HG03439 (cell line): ENCODE measurements around the gene SLC6A18.
"Not testable (repeated sequence)": the region's sequence is repeated elsewhere in the genome, so short reads cannot be mapped to it uniquely, and the experiment has no call there.

ENCODE experiments used
- ATAC-seq: cut with Tn5 transposase; IDR thresholded peaks from one replicate; pipeline ENCODE4 v1.9.1; 2021; ENCODE audit warnings: mild to moderate bottlenecking, moderate library complexity; ENCODE audit not compliant: unreplicated experiment

Gene SLC6A18

DNA sequence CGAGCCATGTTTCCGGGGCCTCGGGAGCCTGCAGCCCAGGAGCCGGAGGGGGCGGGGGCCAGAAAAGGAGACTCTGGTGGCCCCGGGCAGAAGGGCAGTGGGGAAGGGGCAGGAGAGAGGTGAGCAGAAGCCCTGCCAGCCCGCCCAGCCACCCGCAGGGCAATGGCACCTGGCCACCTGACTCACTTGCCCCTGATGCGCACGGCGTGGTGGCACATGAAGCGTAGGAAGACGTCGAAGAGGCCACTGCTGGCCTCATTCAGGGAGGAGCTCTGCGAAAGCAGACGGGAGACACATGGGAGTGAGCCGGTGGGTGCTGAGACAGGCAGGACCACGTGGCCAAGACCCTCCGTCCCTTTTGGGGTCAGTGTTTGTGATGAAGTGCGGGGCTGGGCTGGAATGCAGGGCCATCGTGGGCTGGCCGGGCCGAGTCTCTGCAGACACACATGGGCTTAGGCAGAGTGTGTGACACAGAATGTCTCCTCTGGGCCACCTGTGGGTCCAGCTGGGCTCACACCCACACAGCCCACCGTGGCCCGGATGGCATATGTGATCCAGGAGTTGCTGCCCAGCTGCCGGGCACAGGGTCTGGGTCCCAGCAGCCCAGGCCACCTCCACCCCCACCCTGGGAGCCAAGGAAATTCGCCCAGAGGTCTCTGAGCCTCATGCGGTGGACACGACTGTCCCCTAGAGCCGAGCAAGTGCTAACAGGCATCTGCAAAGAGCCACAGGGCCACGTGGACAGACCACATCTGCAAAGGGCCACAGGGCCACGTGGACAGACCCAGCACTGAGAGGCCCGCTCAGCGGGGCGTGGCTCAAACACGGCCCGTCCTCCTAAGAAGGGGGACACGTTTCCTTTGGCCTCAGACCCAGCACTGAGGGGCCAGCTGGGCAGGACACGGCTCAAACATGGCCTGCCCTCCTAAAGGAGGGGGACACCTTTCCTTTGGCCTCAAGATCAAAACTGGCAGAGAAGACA, 46.0 kb downstream of the SLC6A18 start:
- ATAC-seq, result no peak

DNA sequence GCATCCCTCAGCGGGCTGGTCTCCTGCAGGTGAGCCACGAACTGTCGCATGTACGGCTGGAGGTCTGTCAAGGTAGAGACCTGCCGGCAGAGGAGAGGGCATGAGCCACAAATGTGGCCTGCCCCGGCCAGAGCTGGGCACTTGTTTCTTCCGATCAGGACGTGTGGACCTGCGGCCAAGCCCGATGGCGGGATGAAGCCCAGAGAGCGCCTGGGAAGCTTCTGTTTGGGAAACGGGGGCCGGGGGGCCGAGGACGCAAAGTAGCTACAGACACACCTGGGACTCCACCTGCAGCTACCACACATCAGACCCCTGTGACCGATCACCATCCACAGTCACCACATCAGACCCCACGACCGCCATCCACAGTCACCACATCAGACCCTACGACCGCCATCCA, 47.0 kb downstream of the SLC6A18 start:
- ATAC-seq, result no peak

DNA sequence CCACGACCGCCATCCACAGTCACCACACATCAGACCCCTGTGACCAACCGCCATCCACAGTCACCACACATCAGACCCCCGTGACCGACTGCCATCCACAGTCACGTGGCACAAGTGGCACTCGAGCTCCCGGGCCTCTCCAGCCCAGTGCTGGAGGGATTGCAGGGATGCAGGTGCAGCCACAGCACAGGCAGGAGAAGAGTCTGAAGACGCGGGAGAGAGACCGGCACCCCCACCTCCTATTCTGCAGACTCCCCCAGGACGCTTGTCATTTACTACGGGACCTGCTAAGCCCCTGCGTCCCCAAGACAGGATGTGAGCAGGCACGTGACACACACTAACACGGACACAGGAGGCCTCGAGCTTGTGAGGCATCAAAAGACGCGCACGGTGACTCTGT, 48.6 kb downstream of the SLC6A18 start:
- ATAC-seq, result no peak

DNA sequence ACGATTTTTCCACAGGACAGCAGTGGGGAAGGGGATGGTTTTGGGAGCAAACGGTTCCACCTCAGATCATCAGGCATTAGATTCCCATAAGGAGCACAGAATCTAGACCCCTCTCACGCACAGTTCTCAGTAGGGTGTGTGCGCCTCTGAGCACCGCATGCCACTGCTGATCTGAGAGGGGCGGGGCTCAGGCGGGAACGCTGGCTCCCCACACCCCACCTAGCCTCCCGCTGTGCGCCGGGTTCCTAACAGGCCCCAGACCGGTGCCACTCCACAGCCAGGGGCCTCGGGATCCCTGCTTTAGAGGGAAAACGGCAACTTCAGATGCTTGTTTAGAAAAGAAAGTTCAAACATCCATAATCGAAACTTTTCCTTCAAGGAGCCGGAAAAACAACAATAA, 49.3 kb downstream of the SLC6A18 start:
- no peak for ATAC-seq

DNA sequence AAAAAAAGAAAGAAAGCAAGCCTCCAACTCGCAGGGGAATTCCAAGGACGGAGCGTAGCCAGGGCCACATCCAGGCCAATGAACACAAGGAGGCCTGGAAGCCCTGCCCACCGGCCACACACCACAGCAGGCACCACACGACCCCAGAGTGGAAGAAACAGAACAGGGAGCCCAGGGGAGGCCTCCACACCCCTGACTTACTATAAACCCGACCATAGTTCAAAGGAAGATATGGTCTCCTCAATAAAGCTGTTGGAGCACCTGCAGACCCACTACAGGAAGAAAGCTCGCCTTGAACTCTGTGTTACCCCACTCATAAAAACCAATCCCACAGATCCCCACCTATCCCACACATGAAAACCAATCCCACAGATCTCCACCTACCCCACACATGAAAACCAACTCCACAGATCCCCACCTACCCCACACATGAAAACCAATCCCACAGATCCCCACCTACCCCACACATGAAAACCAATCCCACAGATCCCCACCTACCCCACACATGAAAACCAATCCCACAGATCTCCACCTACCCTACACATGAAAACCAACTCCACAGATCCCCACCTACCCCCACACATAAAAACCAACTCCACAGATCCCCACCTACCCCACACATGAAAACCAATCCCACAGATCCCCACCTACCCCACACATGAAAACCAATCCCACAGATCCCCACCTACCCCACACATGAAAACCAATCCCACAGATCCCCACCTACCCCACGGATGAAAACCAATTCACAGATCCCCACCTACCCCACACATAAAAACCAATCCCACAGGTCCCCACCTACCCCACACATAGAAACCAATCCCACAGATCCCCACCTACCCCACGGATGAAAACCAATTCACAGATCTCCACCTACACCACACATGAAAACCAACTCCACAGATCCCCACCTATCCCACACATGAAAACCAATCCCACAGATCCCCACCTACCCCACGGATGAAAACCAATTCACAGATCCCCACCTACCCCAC, 50.5 kb downstream of the SLC6A18 start:
- not testable (repeated sequence) for ATAC-seq

DNA sequence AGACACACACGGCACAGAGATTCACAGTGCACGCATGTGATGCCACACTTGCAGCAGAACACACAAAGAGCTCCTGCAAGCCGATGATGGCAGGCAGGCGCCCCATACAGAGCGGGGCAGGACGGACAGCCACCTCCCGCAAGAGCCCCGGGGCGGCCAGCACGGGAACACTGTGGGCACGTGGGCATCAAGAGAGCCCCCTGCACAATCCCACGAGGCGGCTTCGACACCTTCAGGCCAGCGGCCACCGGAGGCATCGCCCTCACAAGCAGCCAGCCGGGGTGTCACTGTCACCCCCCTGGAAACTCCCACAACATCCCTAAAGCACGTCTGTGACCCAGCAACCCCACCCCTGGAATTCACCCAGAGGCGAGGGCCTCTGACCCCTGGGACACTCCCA, 51.7 kb downstream of the SLC6A18 start:
- no peak for ATAC-seq

DNA sequence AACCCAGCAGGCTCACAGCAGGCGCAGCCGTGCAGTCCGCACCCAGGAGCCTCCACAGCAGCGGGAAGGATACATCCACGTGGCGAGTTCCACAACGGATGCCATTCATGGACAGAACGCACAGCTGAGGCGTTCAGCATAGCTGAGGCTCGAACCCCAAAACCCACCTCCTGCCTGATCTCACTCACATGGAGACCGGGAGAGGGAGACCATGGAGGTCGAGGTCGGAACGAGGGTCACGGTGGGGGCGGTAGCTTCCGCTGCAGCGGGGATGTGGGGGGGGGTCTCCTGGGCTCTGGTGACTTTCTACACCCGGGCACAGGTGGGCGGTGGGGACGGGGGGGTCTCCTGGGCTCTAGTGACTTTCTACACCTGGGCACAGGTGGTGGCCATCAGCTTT, 52.1 kb downstream of the SLC6A18 start:
- ATAC-seq, result no peak

DNA sequence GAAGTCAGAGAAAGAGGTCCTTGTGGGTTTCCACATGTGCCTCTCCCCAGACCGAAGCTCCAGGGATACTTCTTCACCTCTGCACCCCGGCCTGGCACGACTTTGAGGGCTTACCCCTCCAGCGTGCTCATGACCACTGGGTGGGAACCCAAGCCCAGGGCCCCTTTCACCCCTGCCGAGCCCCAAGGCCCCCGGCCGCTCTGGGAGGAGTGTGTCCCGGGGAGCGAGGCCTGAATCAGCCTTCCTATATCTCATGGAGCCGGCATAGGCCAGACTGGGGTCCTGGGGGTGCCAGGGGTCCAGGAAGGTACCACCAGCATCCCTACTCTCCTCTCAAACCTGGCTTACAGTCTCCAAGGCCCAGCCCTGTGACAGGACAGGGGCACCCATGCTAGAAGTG, 52.6 kb downstream of the SLC6A18 start:
- ATAC-seq, result no peak

DNA sequence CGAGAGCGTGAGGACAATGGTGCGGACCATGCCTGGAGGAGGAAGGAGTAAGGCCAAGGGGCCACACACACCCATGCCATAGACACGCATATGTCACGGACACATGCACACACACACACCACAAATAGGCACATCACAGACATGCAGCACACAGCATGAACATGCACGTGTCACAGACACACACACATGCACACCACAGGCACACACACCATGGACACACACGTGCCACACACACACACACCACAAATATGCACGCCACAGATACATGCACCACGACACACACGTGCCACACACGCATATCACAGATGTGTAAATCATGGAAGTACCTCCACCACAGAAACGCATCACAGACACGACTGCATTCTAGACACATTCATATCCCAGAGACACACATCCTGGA, 53.0 kb downstream of the SLC6A18 start:
- ATAC-seq, result no peak

DNA sequence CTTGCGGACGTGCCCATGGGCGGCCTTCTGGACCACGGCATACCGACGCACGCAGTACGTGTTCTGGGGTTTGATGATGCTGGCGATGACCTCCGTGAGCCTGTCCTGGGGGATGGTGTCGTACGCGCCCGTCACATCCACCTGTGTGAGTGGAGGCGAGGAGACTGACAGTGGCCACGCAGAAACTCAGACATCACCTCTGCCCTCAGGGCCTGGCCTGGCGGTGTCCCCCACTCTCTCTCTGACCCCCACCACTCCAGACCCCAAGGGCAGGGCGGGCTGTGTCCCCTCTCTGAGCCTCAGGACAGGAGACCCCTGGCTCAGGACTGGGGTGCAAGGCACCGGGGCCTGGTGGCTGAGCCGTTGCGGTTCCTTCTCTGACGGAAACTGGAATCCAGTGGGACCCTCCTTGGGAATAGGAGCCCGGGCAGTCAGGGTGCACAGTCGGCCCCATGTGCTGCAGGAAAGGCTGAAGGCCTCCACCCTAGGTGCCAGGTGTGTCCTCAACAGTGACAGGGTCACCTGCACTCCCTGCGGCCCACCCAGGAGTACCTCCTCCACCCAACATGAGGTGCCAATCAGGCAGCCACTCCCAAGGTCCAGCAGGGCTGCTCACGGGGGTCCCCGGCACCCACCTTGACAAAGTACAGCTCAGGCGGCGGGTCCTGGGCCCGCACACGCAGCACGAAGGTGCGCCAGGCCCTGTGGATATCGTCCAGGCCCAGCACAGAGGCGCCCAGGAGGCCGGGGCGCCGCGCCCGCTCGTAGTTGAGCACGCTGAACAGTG, 53.7 kb downstream of the SLC6A18 start:
- no peak for ATAC-seq

DNA sequence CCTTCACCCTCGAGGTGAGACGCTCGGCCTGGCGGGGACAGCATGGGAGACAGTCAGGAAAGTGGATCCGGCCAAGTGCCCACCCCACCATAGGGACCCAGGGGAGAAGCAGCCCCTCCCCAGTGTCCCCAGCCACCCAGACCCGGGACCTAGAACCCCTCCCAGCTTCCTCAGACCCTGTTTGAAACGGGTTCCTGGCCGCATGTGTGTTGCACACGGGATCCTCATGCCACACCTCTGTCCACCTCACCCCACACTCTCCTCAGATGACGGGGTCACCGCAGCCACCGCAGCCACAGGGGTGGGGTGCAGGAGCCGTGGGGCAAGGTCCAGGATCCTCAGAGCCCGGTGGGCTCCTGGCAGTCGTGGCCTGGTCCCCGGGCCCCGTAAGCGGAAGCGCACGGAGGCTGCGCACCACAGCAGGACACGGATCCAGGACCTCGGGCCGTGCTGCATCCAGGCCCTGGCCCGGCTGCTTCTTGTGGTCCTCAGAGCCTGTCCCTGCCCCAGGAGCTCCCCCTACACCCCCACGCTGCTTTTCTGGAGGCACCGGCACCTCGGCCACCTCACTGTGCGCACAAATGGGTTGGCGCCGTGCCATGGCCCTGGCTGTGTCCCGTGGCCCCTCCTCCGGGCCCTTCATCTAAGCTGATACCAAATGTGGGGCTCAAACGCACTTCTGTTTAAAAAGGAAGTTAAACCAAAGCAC, 54.4 kb downstream of the SLC6A18 start:
- ATAC-seq, result no peak

DNA sequence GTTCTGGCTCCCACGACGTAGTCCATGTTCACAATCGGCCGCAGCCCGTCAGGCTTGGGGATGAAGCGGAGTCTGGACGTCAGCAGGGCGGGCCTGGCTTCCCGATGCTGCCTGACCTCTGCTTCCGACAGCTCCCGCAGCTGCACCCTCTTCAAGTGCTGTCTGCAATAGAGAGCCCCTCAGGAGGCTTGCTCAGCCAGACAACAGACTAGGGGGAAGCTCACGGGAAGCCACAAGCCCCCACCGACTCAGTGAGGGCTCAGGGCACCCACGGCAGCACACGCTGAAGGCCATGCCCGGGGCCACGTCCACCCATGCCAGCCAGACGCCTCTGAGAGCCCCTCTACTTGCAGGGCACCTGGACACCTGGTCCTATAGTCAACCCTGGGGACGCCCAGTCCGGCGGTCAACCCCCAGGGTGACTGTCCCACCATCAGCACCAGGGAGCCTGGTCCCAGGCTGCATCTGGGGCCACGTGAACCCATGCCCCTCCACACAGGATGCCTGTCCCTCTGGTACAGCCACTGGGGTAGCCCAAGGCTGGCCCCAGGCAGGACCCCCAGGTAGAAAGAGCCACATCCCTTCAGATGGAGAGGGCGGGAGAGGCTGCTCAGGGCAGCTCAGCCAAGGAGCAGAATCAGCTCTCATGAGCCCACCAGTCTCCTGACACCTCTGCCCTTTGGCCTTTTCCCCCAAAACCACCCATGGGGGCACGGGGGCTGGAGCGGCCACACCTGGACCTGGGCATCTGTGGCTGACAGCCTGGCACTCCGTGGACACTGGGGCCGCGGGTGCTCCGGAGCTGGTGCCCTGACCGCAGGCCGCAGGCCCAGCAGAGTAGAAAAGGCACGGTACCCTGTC, 55.2 kb downstream of the SLC6A18 start:
- no peak for ATAC-seq

DNA sequence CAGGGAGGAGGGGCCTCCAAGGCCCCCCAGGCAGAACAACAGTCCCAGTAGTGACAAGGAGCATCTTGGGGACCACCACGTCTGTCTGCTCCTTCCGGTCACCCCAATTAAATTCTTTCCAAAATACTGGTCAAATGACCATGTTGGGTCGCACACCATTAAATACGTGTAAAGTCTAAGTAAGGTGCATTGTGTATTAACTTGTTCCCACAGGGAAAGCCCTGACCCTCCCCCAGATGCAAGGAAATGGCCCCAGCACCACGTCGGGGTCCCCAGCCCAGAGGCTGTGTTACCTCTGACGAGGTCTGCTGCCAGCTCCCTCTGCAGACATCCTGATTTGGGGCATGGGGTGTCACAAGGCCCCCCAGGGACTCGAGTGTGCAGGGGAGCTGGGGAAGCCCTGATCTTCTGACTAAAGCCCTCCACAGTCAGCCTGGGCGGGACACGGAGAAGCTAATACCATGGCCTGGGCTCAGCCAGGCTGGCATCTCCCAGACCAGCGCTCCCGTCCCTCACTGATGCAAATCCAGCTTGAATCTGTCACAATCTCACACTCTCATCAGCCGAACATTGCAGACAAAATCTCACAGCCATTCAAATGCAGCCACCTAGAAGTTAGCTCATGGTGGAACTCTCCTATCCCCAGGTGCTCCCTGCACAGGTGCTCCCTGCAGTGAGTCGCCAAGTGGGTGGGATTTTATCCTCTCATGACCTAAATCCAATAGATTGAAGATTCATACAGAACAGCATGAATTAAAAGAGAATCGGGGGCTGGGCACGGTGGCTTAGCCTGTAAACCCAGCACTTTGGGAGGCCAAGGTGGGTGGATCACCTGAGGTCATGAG, 56.1 kb downstream of the SLC6A18 start:
- no peak for ATAC-seq

DNA sequence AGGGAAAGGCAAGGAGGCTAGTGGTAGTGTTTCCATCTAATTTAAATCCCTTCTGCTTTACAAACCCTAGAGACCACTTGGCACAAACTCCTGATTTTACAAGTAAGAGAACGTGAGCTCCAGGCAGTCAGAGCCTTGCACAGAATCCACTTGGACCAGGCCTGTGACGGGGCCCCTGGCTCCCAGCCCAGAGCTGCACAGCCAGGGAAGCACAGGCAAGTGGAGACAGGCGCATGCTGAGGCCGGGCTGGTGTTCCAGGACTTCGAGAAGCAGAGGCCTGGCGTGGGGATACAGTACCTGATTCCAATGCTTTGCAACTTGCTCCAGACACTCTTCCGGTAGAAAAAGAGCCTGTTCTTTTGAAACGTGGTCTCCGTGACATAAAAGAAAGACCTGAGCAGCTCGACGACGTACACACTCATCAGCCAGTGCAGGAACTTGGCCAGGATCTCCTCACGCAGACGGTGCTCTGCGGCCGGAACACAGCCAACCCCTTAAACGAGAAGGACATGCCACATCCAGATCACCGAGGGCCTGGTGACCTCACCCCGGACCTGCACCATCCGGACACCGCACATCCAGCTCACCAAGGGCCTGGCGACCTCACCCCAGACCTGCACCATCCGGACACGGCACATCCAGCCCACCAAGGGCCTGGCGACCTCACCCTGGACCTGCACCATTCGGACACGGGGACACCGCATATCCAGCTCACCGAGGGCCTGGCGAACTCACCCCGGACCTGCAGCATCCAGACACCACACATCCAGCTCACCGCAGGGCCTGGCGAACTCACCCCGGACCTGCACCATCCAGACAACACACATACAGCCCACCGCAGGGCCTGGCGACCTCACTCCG, 57.2 kb downstream of the SLC6A18 start:
- ATAC-seq, result no peak

DNA sequence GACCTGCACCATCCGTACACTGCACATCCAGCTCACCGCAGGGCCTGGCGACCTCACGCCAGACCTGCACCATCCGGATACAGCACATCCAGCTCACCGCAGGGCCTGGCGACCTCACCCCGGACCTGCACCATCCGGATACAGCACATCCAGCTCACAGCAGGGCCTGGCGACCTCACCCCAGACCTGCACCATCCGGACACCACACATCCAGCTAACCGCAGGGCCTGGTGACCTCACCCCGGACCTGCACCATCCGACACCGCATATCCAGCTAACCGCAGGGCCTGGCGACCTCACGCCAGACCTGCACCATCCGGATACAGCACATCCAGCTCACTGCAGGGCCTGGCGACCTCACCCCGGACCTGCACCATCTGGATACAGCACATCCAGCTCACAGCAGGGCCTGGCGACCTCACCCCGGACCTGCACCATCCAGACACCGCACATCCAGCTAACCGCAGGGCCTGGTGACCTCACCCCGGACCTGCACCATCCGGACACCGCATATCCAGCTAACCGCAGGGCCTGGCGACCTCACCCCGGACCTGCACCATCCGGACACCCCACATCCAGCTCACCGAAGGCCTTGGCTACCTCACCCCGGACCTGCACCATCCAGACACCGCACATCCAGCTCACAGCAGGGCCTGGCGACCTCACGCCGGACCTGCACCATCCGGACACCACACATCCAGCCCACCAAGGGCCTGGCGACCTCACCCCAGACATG, 58.0 kb downstream of the SLC6A18 start:
- not testable (repeated sequence) for ATAC-seq

DNA sequence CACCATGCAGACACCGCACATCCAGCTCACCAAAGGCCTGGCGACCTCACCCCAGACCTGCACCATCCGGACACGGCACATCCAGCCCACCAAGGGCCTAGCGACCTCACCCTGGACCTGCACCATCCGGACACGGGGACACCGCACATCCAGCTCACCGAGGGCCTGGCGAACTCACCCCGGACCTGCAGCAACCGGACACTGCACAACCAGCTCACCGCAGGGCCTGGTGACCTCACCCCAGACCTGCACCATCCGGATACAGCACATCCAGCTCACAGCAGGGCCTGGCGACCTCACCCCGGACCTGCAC, 58.5 kb downstream of the SLC6A18 start:
- ATAC-seq, result not testable (repeated sequence)
